ENCODE results near the gene CSNK1E. TPM values are rescaled to one million over a fixed set of nuclear protein-coding genes. Genes with fewer than 3 reads are reported as not detected.

The CSNK1E gene
- total and polyA plus RNA-seq, 9 of the 15 experiments (the other 6 are each of a cell fraction or from before 2014, with no cell fraction given): 2.7 to 70.0 (median 41.3) TPM

DNA sequence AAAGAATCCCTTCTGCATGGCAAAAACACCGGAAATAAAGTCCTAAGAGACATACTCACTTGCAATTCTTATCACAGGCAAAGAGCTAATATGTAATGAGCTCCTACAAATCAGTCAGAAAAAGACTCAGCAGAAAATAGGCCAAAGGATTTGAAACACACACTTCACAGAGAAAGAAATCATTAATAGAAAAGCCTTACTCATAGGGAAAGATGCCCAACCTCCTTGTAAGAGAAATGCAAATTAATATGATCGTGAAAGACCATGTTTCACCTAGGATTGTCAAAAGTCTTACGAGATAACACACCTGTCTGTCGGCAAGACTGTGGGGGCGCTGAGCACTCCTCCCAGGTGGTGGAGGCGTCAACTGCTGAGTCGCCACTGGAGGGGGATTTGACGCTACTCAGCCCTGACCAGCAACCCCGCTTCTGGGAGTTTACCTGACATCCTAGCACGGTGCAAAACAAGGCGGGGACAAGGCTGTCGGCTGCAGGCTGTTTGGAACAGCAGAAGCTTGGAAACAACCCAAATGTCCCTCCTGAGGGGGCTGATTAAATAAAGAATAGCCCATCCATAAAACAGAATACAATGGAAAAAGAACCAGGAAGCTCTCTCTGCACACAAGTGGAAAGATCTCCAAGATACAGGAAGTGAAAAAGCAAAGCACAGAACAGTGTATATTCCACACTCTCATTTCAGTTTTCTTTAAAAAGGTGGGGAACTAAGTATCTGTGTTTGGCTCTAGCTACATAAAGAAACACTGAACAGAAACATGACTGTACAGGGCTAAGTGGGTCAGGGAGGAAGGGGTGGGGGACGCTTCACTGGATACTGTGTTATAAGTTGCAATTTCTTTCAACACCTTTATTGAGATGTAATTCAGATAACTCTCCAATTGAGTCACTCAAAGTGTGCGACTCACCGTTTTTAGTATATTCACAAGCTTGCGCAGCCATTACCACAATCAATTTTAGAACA is 11.5 kb downstream of the CSNK1E start:
- H3K79me2 ChIP-seq (ENCODE audit: control insufficient read depth, insufficient read depth, low read length): peaks cover 60% of the 10 kb centered on the region
- H3K9me1 ChIP-seq (ENCODE audit: control insufficient read depth, insufficient read depth, low read length): peaks cover 2% of the 10 kb centered on the region
- H3K9me3 ChIP-seq (replicated peaks; ENCODE audit: control insufficient read depth, insufficient read depth, low read depth, low read length): no peaks in the 10 kb centered on the region
- peaks cover 9% of the 10 kb centered on the region in 2 experiments; a peak in 4 of 5 replicates for H3K4me1 ChIP-seq (replicated peaks in 1 of 2; ENCODE audit: control insufficient read depth in 2 of 2, insufficient read depth in 2 of 2, low read length in 2 of 2)
- peak overlapping the region; percentile 48; the same call in 1 of the 3 replicates for H3K27ac ChIP-seq (ENCODE audit: extremely low read depth, low read depth, low read length)
- TF ChIP-seq MEIS2 (IDR thresholded peaks at IDR 0.05; ENCODE audit: partially characterized antibody): peak; percentile 5
- TF ChIP-seq GABPA (tag; conservative IDR thresholded peaks at IDR 0.05; ENCODE audit: low read depth): no peak
- no peak for TF ChIP-seq ZNF253 (CRISPR knock-in tag; conservative IDR thresholded peaks at IDR 0.05)
- no peak for TF ChIP-seq ARID1B (IDR thresholded peaks at IDR 0.05)
- TF ChIP-seq ZNF274 (IDR thresholded peaks at IDR 0.05; ENCODE audit: borderline replicate concordance, low read depth, low read length): no peak
- TF ChIP-seq NFE2 (IDR thresholded peaks at IDR 0.05; ENCODE audit: low read depth): 0 out of 2 replicates have a peak, but pooled peaks have one; percentile 22
- TF ChIP-seq TCFL5 (CRISPR knock-in tag; conservative IDR thresholded peaks at IDR 0.05): no peak
- TF ChIP-seq EGR1 (conservative IDR thresholded peaks at IDR 0.05): 0 out of 2 replicates have a peak, but pooled peaks have one; percentile 27
- TF ChIP-seq, protein P1, sequence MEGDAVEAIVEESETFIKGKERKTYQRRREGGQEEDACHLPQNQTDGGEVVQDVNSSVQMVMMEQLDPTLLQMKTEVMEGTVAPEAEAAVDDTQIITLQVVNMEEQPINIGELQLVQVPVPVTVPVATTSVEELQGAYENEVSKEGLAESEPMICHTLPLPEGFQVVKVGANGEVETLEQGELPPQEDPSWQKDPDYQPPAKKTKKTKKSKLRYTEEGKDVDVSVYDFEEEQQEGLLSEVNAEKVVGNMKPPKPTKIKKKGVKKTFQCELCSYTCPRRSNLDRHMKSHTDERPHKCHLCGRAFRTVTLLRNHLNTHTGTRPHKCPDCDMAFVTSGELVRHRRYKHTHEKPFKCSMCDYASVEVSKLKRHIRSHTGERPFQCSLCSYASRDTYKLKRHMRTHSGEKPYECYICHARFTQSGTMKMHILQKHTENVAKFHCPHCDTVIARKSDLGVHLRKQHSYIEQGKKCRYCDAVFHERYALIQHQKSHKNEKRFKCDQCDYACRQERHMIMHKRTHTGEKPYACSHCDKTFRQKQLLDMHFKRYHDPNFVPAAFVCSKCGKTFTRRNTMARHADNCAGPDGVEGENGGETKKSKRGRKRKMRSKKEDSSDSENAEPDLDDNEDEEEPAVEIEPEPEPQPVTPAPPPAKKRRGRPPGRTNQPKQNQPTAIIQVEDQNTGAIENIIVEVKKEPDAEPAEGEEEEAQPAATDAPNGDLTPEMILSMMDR (IDR thresholded peaks at IDR 0.05 in 2 of 3, conservative IDR thresholded peaks at IDR 0.05 in 1 of 3; ENCODE audit: insufficient read depth in 2 of 3, low read depth in 1 of 3, low read length in 3 of 3): peak; percentile 15 to 53 (median 27); a peak in 4 of 6 replicates
- TF ChIP-seq NBN (IDR thresholded peaks at IDR 0.05; ENCODE audit: low read depth): no peak
- no peaks in the 10 kb centered on the region for H3K27me3 ChIP-seq (ENCODE audit: control insufficient read depth in 2 of 2, insufficient read depth in 2 of 2, low read length in 2 of 2)
- POLR2A ChIA-PET: interaction anchor here (0.7 to 1.6 kb wide), 4 partner anchors 8 to 21 kb away, joined by 3 to 9 read pairs (median 6); no protein-coding TSS in a partner anchor
- no peak for FAIRE-seq
- in situ Hi-C loops (cut with MboI): no loop called here
- intact Hi-C loops (cut with micrococcal nuclease): no loop called here
- DNase-seq (ENCODE audit: extremely low read depth in 1 of 4, low spot score in 3 of 4): peak in 2 of 4 experiments; percentile 32 to 41
- no peak overlapping the region for H2AFZ ChIP-seq (ENCODE audit: low read depth, low read length)
- WGBS (ENCODE audit: insufficient coverage, low coverage, missing lambda C conversion rate): 29% methylated on average over 13 of the region's 16 CpGs
- BruUV-seq (replicated peaks): no TSS peak
- peaks cover 22% of the 10 kb centered on the region for H4K20me1 ChIP-seq (replicated peaks; ENCODE audit: control insufficient read depth, insufficient read depth, low read length)
- peaks cover 61% of the 10 kb centered on the region; the same call in 2 of the 3 replicates for H3K36me3 ChIP-seq (ENCODE audit: control insufficient read depth, insufficient read depth, low read length)
- peak overlapping the region in 1 of 2 experiments; percentile 83; a peak in 1 of 4 replicates for H3K9ac ChIP-seq (ENCODE audit: insufficient read depth in 1 of 2, low read depth in 2 of 2, low read length in 2 of 2)
- CTCF ChIA-PET (ENCODE audit: low intra/inter-chr PET ratio): no interaction called here
- H3K4me2 ChIP-seq (ENCODE audit: insufficient read depth, low read length): no peak overlapping the region
- H3K4me3 ChIP-seq: no peak overlapping the region
- peak; percentile 88 for ATAC-seq
